ENCODE data around the gene FCAMR.
"Not testable (repeated sequence)": the region's sequence is repeated elsewhere in the genome, so short reads cannot be mapped to it uniquely, and the experiment has no call there.

The FCAMR gene

GRCh38 chr1:206930210-206930798, 40.0 kb downstream of the FCAMR start:
- no peak for DNase-seq

GRCh38 chr1:206929524-206929923, 40.7 kb downstream of the FCAMR start:
- DNase-seq, result no peak

GRCh38 chr1:206926286-206926685, 44.0 kb downstream of the FCAMR start:
- no peak for DNase-seq

GRCh38 chr1:206925106-206925736, 45.0 kb downstream of the FCAMR start:
- no peak for DNase-seq

GRCh38 chr1:206924592-206925105, 45.6 kb downstream of the FCAMR start:
- no peak for DNase-seq

- not testable (repeated sequence) for DNase-seq
These were observed 46.2 kb downstream of the FCAMR start for GRCh38 chr1:206923961-206924557.

- DNase-seq, result no peak
These were observed 47.0 kb downstream of the FCAMR start for GRCh38 chr1:206923009-206923960.

GRCh38 chr1:206922524-206922923, 47.7 kb downstream of the FCAMR start:
- no peak for DNase-seq

GRCh38 chr1:206921772-206922265, 48.4 kb downstream of the FCAMR start, which contains the start of gene FCMR:
TSS of gene FCMR (minus strand) at chr1:206921941. CDS start at chr1:206921854, 87 bp downstream.
- no peak for DNase-seq

- no peak for DNase-seq
These were observed 52.2 kb downstream of the FCAMR start for GRCh38 chr1:206918076-206918475.

- DNase-seq, result no peak
These were observed 54.1 kb downstream of the FCAMR start for GRCh38 chr1:206916000-206916709.

- peak; percentile 48 for DNase-seq
These were observed 55.1 kb downstream of the FCAMR start for GRCh38 chr1:206915030-206915735.

- DNase-seq, result no peak
These were observed 56.3 kb downstream of the FCAMR start for GRCh38 chr1:206913766-206914537.

- peak; percentile 87 for DNase-seq
These were observed 57.7 kb downstream of the FCAMR start for GRCh38 chr1:206912445-206913095.

GRCh38 chr1:206911064-206911663, 59.1 kb downstream of the FCAMR start:
- DNase-seq, result peak; percentile 51

GRCh38 chr1:206909883-206910318, 60.4 kb downstream of the FCAMR start:
- DNase-seq, result no peak

- DNase-seq, result peak; percentile 80
These were observed 60.9 kb downstream of the FCAMR start for GRCh38 chr1:206909161-206909882.

GRCh38 chr1:206908038-206908437, 62.2 kb downstream of the FCAMR start:
- DNase-seq, result no peak

Measured in NCI-H345 (cell line).